ENCODE data around the gene CIB4.

Gene CIB4

GRCh38 chr2:26536371-26537068 lies 104.6 kb downstream of the CIB4 start:
- Histone ChIP-seq H3K18ac (ENCODE audit: low read depth in 1 of 2, low read length in 2 of 2) (no peak overlapping the region), H3K4me2 (ENCODE audit: low read length, poor library complexity, severe bottlenecking) (no peak overlapping the region), H3K9ac (ENCODE audit: low read length) (no peak overlapping the region), H2AK5ac (ENCODE audit: low read length, severe bottlenecking) (no peak overlapping the region), H3K27ac (ENCODE audit: low read length, poor library complexity, severe bottlenecking) (no peak overlapping the region), H3K4ac (ENCODE audit: low read depth in 1 of 2, low read length in 2 of 2) (no peak overlapping the region), H3K36me3 (ENCODE audit: control insufficient read depth in 1 of 2, insufficient read depth in 2 of 2, low read depth in 1 of 2, low read length in 2 of 2) (no peaks in the 10 kb centered on the region), H3K14ac (ENCODE audit: low read length in 2 of 2) (peak overlapping the region in 1 of 2 experiments; percentile 42), H3K4me1 (ENCODE audit: control insufficient read depth, insufficient read depth, low read depth, low read length) (no peaks in the 10 kb centered on the region), H4K91ac (ENCODE audit: low read length) (no peak overlapping the region), H2BK15ac (ENCODE audit: low read depth, poor library complexity, severe bottlenecking) (no peak overlapping the region), H2BK12ac (ENCODE audit: low read length in 2 of 2) (peak overlapping the region in 1 of 2 experiments; percentile 67), H3K9me3 (ENCODE audit: control insufficient read depth, low read length) (no peaks in the 10 kb centered on the region), H3K27me3 (ENCODE audit: control insufficient read depth in 1 of 2, insufficient read depth in 1 of 2, low read length in 2 of 2) (peaks cover 59 to 80% of the 10 kb centered on the region in 2 experiments), H3K79me1 (replicated peaks; ENCODE audit: low read length, poor library complexity, severe bottlenecking) (no peaks in the 10 kb centered on the region), H2AFZ (ENCODE audit: low read depth, low read length) (no peak overlapping the region), H3K23ac (ENCODE audit: low read length in 2 of 2) (peak overlapping the region in 1 of 2 experiments; percentile 11), H2BK120ac (ENCODE audit: low read depth, low read length) (no peak overlapping the region), H4K8ac (ENCODE audit: low read length) (no peak overlapping the region), H2BK5ac (ENCODE audit: low read depth, low read length, poor library complexity, severe bottlenecking) (no peak overlapping the region), H3K4me3 (ENCODE audit: insufficient read depth in 1 of 2, low read depth in 1 of 2, low read length in 2 of 2) (no peak overlapping the region)
- DNase-seq: no peak
- 79% methylated on average over 20 of the region's 20 CpGs for WGBS

- H3K4me2 ChIP-seq (ENCODE audit: low read length, poor library complexity, severe bottlenecking): no peak overlapping the region
- 88% methylated on average over 7 of the region's 8 CpGs for WGBS
- no peak overlapping the region for H3K18ac ChIP-seq (ENCODE audit: low read depth in 1 of 2, low read length in 2 of 2)
- no peak overlapping the region for H2BK120ac ChIP-seq (ENCODE audit: low read depth, low read length)
- H3K4me1 ChIP-seq (ENCODE audit: control insufficient read depth, insufficient read depth, low read depth, low read length): peaks cover 2% of the 10 kb centered on the region
- peaks cover 59 to 79% of the 10 kb centered on the region in 2 experiments for H3K27me3 ChIP-seq (ENCODE audit: control insufficient read depth in 1 of 2, insufficient read depth in 1 of 2, low read length in 2 of 2)
- H2BK5ac ChIP-seq (ENCODE audit: low read depth, low read length, poor library complexity, severe bottlenecking): no peak overlapping the region
- no peak overlapping the region for H4K8ac ChIP-seq (ENCODE audit: low read length)
- no peak overlapping the region for H3K27ac ChIP-seq (ENCODE audit: low read length, poor library complexity, severe bottlenecking)
- H3K36me3 ChIP-seq (ENCODE audit: control insufficient read depth in 1 of 2, insufficient read depth in 2 of 2, low read depth in 1 of 2, low read length in 2 of 2): no peaks in the 10 kb centered on the region
- no peak overlapping the region for H3K23ac ChIP-seq (ENCODE audit: low read length in 2 of 2)
- no peak overlapping the region for H2AK5ac ChIP-seq (ENCODE audit: low read length, severe bottlenecking)
- H2BK15ac ChIP-seq (ENCODE audit: low read depth, poor library complexity, severe bottlenecking): no peak overlapping the region
- no peaks in the 10 kb centered on the region for H3K9me3 ChIP-seq (ENCODE audit: control insufficient read depth, low read length)
- no peak overlapping the region for H3K4ac ChIP-seq (ENCODE audit: low read depth in 1 of 2, low read length in 2 of 2)
- H3K79me1 ChIP-seq (replicated peaks; ENCODE audit: low read length, poor library complexity, severe bottlenecking): no peaks in the 10 kb centered on the region
- H2BK12ac ChIP-seq (ENCODE audit: low read length in 2 of 2): no peak overlapping the region
- H4K91ac ChIP-seq (ENCODE audit: low read length): no peak overlapping the region
- H3K14ac ChIP-seq (ENCODE audit: low read length in 2 of 2): peak overlapping the region in 1 of 2 experiments; percentile 64
- no peak overlapping the region for H2AFZ ChIP-seq (ENCODE audit: low read depth, low read length)
- no peak overlapping the region for H3K4me3 ChIP-seq (ENCODE audit: insufficient read depth in 1 of 2, low read depth in 1 of 2, low read length in 2 of 2)
- H3K9ac ChIP-seq (ENCODE audit: low read length): no peak overlapping the region
- DNase-seq: no peak
Measured at GRCh38 chr2:26535663-26536275, 105.4 kb downstream of the CIB4 start.

GRCh38 chr2:26534865-26535662 lies 106.1 kb downstream of the CIB4 start:
- Histone ChIP-seq H3K4me3 (ENCODE audit: insufficient read depth in 1 of 2, low read depth in 1 of 2, low read length in 2 of 2) (no peak overlapping the region), H3K27ac (ENCODE audit: low read length, poor library complexity, severe bottlenecking) (no peak overlapping the region), H2BK120ac (ENCODE audit: low read depth, low read length) (no peak overlapping the region), H2AFZ (ENCODE audit: low read depth, low read length) (no peak overlapping the region), H2BK12ac (ENCODE audit: low read length in 2 of 2) (no peak overlapping the region), H3K36me3 (ENCODE audit: control insufficient read depth in 1 of 2, insufficient read depth in 2 of 2, low read depth in 1 of 2, low read length in 2 of 2) (no peaks in the 10 kb centered on the region), H3K18ac (ENCODE audit: low read depth in 1 of 2, low read length in 2 of 2) (no peak overlapping the region), H3K4me1 (ENCODE audit: control insufficient read depth, insufficient read depth, low read depth, low read length) (peaks cover 4% of the 10 kb centered on the region), H3K4me2 (ENCODE audit: low read length, poor library complexity, severe bottlenecking) (no peak overlapping the region), H3K14ac (ENCODE audit: low read length in 2 of 2) (no peak overlapping the region), H3K23ac (ENCODE audit: low read length in 2 of 2) (no peak overlapping the region), H3K27me3 (ENCODE audit: control insufficient read depth in 1 of 2, insufficient read depth in 1 of 2, low read length in 2 of 2) (peaks cover 52 to 72% of the 10 kb centered on the region in 2 experiments), H2AK5ac (ENCODE audit: low read length, severe bottlenecking) (no peak overlapping the region), H3K4ac (ENCODE audit: low read depth in 1 of 2, low read length in 2 of 2) (no peak overlapping the region), H2BK5ac (ENCODE audit: low read depth, low read length, poor library complexity, severe bottlenecking) (no peak overlapping the region), H2BK15ac (ENCODE audit: low read depth, poor library complexity, severe bottlenecking) (no peak overlapping the region), H3K9me3 (ENCODE audit: control insufficient read depth, low read length) (no peaks in the 10 kb centered on the region), H3K79me1 (replicated peaks; ENCODE audit: low read length, poor library complexity, severe bottlenecking) (no peaks in the 10 kb centered on the region), H4K91ac (ENCODE audit: low read length) (no peak overlapping the region), H3K9ac (ENCODE audit: low read length) (no peak overlapping the region), H4K8ac (ENCODE audit: low read length) (no peak overlapping the region)
- WGBS: 85% methylated on average over 13 of the region's 13 CpGs
- DNase-seq: no peak
